ENCODE measurements around the gene NAIF1.

Gene NAIF1

DNA sequence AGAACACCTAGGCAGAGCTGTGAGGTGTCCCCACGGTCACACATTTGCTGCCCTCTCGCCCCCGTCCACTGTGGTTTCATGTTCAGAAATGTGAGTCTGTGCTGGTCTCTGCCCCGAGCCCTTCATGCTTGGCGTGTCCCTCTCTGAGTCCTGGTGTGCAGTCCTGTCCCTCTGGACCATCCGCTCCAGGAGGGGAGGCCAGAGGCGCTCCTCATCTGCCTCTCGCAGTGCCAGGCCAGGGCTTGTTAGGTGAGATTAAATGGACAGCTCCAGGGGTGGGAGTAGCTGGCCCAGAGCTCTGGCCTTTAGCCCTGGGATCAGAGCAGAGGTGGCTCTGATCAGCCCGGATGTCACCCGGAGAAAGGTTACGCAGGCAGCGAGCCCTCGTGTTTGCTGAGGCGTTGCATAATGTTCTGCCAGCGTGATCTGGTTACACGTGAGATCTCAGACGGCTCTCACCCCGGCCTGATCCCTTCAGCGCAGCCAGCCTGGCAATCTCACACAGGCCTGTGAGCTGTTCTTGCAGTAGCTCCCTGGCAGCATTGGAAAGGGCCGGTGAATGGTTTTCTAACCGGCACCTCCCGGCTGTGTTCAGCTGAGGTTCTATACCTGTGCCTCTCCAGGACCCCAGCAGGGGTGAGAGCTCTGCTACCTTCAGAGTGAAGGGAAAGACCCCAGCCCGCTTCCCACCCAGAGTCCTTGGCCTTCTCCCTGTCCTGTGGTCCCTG is 35.9 kb upstream of the NAIF1 start:
- no peak for DNase-seq (ENCODE audit: low read depth)

GRCh38 chr9:128102196-128102595 is 35.1 kb upstream of the NAIF1 start:
- no peak for DNase-seq (ENCODE audit: low read depth)

DNA sequence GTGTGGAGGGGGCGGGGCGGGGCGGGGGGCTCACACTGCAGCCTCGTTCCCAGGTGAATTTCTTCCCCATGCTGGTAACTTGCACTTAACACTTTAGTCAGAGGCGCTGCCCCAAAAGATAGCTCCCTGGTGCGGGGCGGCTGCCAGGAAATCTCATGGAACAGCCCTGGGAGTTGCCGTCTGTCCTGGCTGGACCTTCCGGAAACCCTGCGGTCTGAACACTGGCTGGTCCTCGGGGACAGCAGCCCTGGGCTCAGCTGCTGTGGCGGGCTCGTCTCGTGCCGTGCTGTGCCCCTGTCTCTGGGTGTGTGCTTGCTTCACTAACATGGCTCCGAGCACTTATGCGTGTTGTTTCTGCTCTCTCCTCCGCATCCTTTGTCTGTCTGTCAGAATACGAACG is 34.6 kb upstream of the NAIF1 start:
- DNase-seq (ENCODE audit: low read depth), result no peak

DNA sequence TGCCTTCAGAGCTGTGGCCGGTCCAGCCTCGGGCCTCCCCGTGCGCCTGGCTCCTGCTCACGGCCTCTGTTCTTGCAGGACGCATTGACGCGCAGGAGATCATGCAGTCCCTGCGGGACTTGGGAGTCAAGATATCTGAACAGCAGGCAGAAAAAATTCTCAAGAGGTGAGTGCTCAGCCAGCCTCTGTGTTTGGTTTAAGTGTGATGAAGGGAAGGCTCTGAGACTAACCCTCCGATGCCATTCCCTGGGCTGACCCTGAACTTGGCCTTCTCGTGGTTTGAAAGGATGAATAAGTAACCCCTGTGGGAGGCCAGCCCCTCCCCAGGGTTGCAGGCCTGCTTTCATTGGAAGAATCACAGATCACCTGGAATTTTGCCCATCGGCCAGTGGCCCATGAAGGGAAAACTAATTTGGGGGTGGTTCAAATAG is 34.1 kb upstream of the NAIF1 start:
- no peak for DNase-seq (ENCODE audit: low read depth)

- no peak for DNase-seq (ENCODE audit: low read depth)
Measured at GRCh38 chr9:128100581-128100980, 33.5 kb upstream of the NAIF1 start.

DNA sequence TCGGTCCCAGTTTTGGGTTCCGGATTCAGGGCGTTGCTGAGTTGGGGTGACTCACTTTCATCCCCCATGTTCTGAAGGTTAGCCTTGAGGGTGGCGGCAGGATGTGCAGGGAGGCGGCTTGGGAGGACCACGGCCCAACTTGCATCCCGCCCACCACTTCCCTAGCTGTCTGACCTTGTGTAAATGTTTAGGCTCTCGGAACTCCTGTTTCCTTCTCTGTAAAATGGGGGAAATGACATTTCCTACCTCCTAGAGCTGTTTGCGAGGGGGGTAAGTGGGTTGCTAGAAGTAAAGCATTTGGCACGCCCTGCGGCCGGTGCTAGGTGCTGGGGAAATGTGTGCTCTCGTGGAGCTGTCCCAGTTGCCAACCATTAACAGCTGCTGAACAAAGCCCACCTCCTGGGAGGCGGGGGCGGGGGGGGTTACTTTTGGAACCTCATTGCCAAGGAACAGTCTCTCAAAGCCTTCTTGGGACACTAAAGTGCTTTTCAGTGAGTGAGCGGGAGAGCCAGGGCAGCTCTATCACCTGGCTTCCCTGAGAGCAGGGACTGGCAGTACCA is 32.9 kb upstream of the NAIF1 start:
- no peak for DNase-seq (ENCODE audit: low read depth)

DNA sequence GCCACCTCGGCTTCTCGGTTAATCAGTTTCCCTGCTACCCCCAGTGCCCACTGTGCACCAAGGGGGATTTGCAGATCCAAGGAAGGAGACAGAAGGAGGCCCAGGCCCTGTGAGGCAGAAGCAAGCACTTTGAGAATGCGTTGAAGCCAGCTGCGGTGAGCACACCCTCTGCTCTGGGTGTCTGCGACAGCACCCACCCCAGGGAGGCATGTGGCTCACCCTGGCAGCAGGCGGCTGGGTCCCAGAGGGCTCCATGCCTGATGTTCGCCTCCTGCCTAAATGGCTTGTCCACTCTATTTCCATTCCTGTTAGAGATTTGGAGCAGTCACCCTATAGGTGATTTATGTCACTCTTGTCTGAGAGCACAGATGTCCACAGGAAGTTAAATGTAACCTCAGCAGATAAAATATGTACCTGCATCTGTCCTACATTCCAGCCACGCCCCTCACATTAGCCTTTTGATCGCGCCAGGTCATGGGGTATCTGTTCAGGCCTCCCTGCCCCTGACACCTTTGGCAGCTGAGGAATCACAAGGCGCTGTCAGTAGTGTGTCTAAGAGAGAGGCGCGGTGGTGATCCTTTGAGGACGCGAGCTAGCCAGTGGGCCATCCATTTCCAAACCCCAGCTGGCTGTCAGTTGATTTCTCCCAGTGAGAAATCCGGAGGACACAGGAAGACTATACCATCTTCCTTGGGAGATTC is 32.3 kb upstream of the NAIF1 start:
- DNase-seq (ENCODE audit: low read depth), result no peak

DNA sequence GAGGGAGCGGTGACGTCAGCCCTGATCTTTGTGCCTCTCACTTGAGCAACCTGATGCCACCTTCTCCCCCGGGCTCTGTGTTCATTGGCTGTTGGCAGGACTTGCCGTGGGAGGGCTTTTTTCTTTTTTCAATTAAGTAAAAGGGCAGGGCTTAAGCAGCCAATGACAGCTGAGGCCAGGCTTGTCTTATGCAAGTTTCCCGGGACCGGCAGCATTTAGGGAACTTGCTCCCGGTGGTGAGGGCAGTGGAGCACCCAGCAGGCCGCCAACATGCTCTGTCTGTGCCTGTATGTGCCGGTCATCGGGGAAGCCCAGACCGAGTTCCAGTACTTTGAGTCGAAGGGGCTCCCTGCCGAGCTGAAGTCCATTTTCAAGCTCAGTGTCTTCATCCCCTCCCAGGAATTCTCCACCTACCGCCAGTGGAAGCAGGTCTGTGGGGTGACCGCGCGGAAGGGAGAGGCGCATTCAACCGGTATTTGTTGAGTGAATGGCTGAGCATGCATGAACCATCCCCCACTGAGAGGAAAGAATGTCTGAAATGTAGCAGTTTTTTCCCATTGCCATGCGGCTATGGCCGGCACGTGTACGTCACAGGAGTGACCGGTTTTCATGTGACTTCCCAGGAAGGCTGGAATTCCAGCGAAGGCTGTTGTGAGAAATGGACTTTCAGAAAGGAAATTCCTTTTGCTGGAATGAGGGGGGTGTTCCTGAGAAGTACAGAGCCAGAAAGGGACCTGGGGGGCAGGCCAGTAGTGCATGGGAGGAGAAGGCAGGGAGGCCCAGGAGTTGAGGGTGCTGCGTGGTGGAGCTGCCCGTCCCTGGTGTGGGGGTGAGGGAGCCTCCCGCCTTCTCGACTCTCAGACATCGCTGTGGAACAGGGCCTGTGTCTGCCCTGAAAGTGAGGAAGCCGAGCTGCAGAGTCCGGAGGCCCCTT is 31.4 kb upstream of the NAIF1 start:
- peak; percentile 36 for DNase-seq (ENCODE audit: low read depth)

DNA sequence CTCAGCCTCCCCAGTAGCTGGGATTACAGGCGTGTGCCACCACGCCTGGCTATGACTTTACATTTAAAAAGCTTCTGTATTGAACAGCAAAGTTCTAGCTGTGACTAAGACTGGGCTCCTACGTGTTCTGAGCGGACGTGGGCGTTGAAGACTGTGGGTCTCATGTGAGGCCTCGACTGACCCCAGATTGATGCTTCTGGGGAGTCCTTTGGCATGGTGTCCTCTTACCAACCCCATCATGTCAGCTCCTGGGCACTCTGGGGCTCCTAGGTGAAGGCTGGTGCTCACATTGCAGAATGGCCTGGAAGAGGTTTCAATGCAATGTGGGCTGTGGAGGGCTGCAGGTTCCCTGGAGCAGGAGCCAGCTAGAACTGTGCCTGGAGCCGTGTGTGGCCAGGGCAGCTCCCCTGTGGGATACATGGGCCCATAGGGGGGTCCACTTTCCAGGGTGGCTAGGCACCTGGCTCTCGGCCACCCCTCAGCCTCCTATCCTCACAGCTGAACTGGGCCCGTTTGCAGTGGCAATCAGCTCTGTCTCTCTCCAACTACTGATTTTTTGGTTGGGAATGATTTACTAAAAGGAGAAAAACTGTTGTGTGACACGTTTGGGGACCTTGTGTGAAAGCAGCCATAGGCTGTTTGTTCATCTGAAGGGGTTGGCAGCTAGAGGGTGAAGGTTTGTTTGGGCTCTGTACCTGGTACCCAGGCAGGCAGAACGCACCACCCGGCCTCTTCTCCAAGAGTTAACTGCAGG is 30.6 kb upstream of the NAIF1 start:
- no peak for DNase-seq (ENCODE audit: low read depth)

DNA sequence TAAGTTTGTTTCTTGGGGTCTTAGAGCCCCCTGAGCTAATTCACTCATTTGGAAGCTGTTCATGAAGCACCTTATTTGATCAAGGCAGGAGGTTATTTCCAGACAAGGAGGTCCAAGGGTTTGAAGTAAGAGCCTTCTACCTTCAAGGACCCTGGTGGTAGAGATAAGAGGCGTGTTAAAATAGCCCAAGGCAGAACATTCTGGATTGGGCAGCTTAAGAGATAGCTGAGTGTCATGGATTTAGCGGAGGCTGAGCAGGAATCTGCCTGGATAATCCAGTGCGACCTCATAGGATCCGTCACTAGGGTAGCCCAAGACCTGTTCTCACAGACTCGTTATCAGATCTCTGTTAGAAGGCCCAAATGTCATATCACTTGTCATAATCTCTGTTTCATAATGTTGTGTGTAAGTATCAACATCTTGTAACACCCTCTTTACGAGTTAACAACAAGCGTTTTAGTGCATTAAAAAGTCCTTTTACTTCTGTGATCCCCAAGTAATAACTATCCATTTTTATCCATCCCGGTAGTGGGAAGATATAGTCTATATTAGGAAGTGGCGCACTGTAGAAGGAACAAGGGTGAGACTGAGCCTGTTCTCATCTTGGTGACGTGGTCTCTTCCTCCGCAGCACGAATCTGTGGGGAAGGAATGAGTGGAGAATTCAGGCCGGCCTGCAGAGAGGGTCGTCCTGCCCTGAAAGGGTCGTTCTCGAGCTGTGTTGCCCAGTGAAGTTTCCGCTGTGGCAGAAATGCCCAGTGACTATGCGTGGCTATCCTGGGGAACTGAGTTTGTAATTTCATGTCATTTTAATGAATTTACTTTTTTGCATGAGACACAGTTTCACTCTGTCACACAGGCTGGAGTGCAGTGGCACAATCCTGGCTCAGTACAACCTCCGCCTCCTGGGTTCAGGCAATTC is 29.8 kb upstream of the NAIF1 start:
- no peak for DNase-seq (ENCODE audit: low read depth)

- no peak for DNase-seq (ENCODE audit: low read depth)
Measured at GRCh38 chr9:128094950-128095544, 27.9 kb upstream of the NAIF1 start.

GRCh38 chr9:128094166-128094949 is 27.2 kb upstream of the NAIF1 start:
- DNase-seq (ENCODE audit: low read depth), result peak; percentile 50

- no peak for DNase-seq (ENCODE audit: low read depth)
Measured at GRCh38 chr9:128093011-128093410, 25.9 kb upstream of the NAIF1 start.

DNA sequence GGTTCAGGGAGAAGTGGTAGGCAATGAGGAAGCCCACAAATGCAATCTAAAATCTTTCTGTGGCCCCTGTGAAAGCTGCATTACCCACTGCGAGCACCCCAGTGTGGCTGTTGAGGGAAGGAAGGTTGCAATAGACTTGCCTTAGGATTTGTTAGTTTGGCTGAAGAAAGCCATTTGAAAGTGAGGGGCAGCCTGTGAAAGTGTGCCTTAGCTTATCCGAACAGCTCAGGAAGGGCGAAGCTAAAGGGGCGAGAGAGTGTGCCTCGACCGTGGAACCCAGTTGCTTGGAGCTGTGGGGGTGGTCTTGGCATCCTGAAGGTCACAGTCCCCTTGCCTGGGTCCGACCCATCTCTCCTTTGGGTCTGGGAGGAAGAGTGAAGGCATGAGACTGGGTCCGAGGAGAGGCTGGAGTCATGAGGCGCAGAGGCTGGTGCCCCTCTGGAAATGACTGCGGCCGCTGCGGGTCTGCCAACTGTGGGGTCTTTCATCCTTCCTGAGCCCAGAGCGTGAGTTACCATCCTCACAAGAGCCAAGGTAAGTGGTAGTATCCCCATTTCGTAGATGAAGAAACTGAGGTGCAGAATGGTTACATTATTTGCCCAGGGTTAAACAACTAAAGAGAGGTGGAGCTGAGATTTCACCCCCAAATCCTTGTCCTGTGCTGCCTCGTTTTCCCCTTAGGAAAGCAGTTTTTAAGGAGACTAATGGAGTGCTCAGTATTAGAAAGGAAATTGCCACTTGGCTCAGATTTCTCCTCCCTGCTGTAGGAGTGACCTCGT is 25.3 kb upstream of the NAIF1 start:
- no peak for DNase-seq (ENCODE audit: low read depth)

DNA sequence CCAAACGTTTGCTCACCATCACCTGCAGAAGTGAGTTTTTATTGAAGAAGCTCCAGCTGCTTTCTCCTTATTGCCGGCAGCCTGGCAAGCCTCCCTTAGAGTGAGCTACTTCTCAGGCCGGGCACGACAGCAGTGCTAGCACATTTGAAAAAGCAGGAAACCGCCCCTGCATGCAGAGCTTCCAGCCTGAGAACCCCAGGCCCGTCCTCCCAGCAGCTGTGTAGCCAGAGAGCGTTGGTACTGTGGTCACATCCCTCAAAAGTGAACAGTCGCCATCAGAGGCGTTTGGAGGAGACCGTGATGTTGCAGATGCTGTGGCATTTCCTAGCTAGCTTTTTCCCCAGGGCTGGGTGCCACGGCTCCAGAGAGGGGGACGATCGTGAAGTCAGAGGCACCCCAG is 24.5 kb upstream of the NAIF1 start:
- no peak for DNase-seq (ENCODE audit: low read depth)

GRCh38 chr9:128091144-128091543 is 24.0 kb upstream of the NAIF1 start:
- no peak for DNase-seq (ENCODE audit: low read depth)

GRCh38 chr9:128089299-128089698 is 22.2 kb upstream of the NAIF1 start:
- DNase-seq (ENCODE audit: low read depth), result no peak

- DNase-seq (ENCODE audit: low read depth), result no peak
Measured at GRCh38 chr9:128088253-128088945, 21.3 kb upstream of the NAIF1 start.

Data from activated T-cell treated with anti-CD3 and anti-CD28 coated beads for 1 hour (primary cell).